GM18519 (cell line): Measurements from ENCODE around the gene EGLN1.
"Not testable (repeated sequence)": the region's sequence is repeated elsewhere in the genome, so short reads cannot be mapped to it uniquely, and the experiment has no call there.

ENCODE experiments used
- ATAC-seq: cut with Tn5 transposase; IDR thresholded peaks from one replicate; pipeline ENCODE4 v1.9.1; 2021; ENCODE audit warnings: mild to moderate bottlenecking, moderate library complexity; ENCODE audit not compliant: unreplicated experiment, low FRiP score

Gene EGLN1

GRCh38 chr1:231421971-231422797, at the start of gene EGLN1:
Gene EGLN1 (minus strand): TSS chr1:231422287. CDS start chr1:231421888, 399 bp downstream.
- peak; percentile 63 for ATAC-seq

- not testable (repeated sequence) for ATAC-seq
Measured at GRCh38 chr1:231471500-231471899, 49.4 kb upstream of the EGLN1 start.

GRCh38 chr1:231471027-231471426, 48.9 kb upstream of the EGLN1 start:
- ATAC-seq: not testable (repeated sequence)

- ATAC-seq: no peak
Measured at GRCh38 chr1:231467986-231468385, 45.9 kb upstream of the EGLN1 start.

- no peak for ATAC-seq
Measured at GRCh38 chr1:231465051-231465450, 43.0 kb upstream of the EGLN1 start.

- no peak for ATAC-seq
Measured at GRCh38 chr1:231463541-231463940, 41.5 kb upstream of the EGLN1 start.

- peak; percentile 56 for ATAC-seq
Measured at GRCh38 chr1:231460614-231461013, 38.5 kb upstream of the EGLN1 start.

GRCh38 chr1:231459438-231459837, 37.4 kb upstream of the EGLN1 start:
- ATAC-seq: not testable (repeated sequence)

- not testable (repeated sequence) for ATAC-seq
Measured at GRCh38 chr1:231457956-231458355, 35.9 kb upstream of the EGLN1 start.

GRCh38 chr1:231454133-231454532, 32.0 kb upstream of the EGLN1 start:
- not testable (repeated sequence) for ATAC-seq

GRCh38 chr1:231446138-231446537, 24.1 kb upstream of the EGLN1 start:
- ATAC-seq: no peak

GRCh38 chr1:231444059-231444458, 22.0 kb upstream of the EGLN1 start:
- no peak for ATAC-seq

- no peak for ATAC-seq
Measured at GRCh38 chr1:231443363-231443762, 21.3 kb upstream of the EGLN1 start.

GRCh38 chr1:231442735-231443134, 20.6 kb upstream of the EGLN1 start:
- ATAC-seq: no peak

- no peak for ATAC-seq
Measured at GRCh38 chr1:231432996-231433395, 10.9 kb upstream of the EGLN1 start.

GRCh38 chr1:231431665-231432415, 9.8 kb upstream of the EGLN1 start:
- no peak for ATAC-seq

GRCh38 chr1:231430678-231431352, 8.7 kb upstream of the EGLN1 start:
- ATAC-seq: not testable (repeated sequence)

- no peak for ATAC-seq
Measured at GRCh38 chr1:231428377-231428776, 6.3 kb upstream of the EGLN1 start.

- ATAC-seq: no peak
Measured at GRCh38 chr1:231424950-231425805, 3.1 kb upstream of the EGLN1 start.

GRCh38 chr1:231423648-231424047, 1.6 kb upstream of the EGLN1 start:
- no peak for ATAC-seq
